Measurements from ENCODE around the gene CADPS2. TPM values are rescaled to one million over a fixed set of nuclear protein-coding genes. Genes with fewer than 3 reads are reported as not detected.

CADPS2 gene
- total RNA-seq, 1 donor from 2014 or later = 74.0 TPM

DNA sequence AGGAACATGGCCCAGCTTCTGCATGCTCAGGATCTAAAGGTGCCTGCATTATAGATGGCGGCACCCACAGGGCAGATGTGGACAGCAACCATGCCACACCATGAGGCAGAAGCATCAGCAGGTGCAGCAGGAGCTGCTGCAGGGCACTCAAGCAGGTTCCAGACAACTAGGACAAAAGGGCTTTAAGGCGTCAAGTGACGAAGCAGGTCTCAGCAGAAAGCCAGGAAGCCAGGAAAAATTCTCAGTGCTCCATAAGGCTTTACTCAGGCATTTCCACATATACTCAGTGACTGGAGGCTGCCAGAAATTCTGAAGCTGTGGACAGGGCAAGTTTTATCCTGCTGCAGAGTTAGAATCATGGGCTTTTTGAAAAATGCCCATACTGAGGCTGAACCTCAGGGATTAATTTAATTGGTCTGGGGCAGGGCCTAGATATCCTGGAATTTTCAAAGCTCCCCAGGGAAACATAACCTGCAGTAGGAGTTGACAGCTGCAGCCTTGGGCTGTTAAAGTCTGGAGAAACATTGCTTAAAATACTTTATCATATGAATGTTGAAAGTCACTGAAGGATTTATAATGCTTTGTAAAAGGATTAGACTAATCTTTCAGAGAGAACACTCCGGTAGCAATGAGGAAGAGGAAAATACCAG is 115.4 kb downstream of the CADPS2 start:
- no peak for DNase-seq (ENCODE audit: low read depth, low spot score)

DNA sequence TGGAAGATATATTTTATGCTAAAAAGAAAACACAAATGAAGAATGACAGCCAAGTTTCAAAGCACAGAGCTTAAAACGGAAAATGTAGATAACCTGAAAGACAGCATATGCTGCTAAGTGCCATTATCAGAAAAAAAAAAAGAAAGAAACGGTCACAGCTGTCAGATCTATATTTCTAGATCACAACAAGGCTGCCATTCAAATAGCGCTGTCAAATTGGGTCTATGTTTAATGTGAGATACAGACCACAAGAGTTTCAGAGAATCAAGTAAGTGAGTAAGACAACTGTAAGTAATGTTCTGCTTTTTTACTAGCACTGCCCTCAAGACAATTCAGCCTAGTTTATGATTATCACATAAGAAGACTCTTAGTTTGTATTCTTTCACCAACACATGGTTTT is 117.4 kb downstream of the CADPS2 start:
- no peak for DNase-seq (ENCODE audit: low read depth, low spot score)

DNA sequence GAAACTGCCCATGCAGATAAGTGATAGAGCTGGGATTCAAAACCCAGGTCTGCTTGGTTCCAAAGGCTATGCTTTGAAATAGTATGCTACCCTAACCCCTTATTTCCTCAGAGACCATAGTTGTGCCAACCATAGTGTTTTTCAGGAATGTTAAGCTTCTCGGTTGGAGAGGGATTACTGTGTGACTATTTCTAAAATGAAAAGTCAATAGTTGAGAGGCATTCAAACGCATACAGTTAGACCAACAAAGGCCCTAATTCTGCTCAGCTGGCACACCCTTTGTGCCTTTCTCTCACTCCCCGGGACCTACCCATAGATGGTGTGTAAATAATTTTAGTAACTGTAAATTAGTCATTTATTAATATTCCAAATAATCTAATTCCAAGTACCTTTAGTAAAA is 118.9 kb downstream of the CADPS2 start:
- no peak for DNase-seq (ENCODE audit: low read depth, low spot score)

DNA sequence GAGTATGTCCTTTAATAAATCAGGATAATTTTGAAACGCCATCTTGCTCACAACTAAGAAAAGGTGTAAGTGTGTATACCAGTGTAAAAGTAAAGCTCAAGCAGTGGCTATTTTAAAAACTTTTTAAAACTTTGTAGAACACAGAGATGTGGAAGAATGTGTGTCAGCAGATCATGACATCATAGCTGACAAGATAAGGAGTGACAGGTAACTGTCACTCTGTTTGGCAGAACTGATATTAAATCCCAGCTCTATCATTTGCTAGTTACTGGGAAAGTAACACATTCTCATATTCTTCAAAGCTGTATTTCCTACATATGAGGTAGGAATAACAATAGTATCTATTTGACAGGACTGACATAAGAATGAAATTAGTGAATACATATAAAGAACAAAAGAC is 119.7 kb downstream of the CADPS2 start:
- DNase-seq (ENCODE audit: low read depth, low spot score) = no peak

DNA sequence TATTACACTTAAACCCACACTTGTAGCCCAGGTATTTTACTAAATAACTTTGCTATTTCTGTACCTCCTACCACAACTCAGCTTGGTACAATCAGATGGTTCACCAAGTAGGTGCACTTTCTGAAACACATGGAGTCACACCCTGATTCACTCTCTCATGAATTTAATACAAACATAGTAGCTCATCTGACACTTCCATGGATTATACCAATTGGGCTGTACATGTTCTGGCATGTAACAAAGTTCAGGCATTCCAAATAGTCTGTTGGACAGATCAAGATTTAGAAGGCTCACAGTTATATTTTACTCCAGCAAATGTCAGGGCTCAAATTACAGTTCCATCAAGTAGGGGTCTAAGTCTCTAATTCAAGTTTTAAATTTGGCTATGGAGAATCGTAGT is 121.4 kb downstream of the CADPS2 start:
- no peak for DNase-seq (ENCODE audit: low read depth, low spot score)

DNA sequence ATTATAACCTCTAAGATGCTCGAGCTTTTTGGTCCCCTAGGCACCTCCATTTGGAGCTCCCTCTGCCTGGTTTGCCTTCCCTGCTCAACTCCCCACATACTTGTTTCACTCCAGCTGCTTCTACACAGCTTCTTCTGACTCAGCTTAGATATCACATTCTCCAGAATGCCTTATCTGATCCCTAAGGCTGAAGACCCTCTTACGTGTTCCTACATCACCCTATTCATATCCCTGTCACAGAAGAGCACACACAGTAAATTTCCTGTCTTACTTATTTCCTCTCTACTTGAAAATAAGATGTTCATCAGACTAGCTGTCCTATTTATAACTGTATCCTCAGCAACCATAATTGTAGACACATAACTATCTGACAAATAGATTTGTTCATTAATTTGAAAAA is 122.2 kb downstream of the CADPS2 start:
- peak; percentile 40 for DNase-seq (ENCODE audit: low read depth, low spot score)

DNA sequence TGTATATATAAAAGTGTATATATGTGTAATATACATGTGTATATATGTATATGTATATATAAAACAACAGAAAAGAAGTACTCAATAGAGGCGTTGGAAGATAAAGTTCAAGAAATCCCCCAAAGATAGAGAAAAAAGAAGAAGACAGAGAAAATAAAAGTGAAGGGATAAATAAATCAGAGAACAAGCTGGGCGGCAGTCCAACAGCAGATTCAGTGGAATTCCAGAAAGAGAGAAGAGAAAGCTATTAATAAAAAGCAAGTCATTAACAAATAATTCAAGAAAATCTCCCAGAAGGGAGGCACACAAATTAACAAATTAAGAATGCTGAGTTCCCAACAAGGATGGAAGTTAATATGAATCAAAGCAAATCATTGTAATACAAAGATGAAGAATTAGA is 124.2 kb downstream of the CADPS2 start:
- DNase-seq (ENCODE audit: low read depth, low spot score) = no peak

DNA sequence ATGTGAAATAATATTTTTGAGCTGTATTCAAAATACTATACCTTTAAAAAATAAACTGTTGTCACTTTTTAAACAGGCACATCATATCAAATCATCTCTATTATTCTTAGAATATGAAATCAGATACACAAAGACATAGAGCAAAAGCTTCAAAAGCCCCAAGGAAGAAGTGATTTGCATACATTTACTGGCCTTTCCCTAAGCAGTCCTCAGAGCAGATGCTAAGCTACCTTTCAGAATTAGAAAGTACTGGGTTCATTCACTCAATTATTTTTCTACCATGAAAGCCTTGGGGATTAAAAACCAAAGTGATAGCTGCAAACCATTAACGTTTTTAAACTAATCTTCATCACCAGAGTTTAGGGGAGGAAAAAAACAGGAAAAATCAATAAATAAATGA is 127.8 kb downstream of the CADPS2 start:
- no peak for DNase-seq (ENCODE audit: low read depth, low spot score)

DNA sequence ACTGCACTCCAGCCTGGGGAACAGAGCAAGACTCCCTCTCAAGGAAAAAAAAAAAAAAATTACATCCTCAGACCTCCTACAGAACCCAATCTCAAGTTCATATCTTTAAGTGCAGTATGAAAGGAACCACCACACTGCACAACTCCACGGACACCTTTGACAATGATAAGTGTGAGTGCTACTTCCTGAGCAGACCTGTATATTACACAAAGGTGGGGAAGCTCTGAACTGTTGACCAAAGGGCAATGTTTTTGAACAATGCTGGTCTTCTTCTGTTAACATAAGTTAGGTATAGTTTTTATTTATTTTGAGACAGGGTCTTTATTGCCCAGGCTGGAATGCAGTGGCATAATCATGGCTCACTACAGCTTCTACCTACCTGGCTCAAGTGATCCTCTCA is 129.4 kb downstream of the CADPS2 start:
- no peak for DNase-seq (ENCODE audit: low read depth, low spot score)

DNA sequence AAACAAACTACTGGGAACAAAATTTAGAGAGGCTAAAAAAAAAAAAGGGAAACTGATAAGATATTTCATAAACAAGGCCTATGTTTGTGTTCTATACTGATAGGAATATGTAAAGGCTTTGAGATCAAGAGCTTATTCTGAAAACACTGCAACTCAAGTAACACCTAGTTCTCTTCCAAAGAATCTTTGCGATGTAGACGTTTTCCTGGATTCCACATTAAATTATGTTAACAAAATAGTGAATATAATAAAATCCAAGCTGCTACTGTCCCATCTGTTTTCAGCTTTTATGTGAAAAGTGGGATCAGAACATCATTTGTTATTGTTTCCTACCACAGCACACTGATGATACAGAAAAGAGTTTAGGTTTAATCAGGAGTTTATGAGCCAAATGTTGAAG is 130.6 kb downstream of the CADPS2 start:
- DNase-seq (ENCODE audit: low read depth, low spot score) = no peak

DNA sequence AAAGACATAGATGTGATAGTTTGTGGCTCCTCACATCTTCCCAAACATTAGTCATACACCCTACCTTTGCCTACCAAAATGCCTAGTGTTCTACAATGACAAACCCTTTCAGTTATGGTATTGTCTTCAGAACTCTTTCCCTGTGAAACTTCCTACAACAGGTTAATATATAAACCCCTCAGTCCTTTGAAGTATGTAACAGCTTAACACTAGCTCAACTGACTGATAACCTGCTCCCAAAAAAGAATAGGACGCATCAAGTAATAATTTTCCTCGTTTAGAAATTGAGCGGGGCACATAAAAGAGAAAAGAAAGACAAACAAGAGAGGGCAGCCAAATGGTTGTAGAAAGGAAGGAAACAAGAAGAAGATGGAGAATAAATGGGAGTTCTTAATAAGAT is 133.7 kb downstream of the CADPS2 start:
- DNase-seq (ENCODE audit: low read depth, low spot score) = no peak

DNA sequence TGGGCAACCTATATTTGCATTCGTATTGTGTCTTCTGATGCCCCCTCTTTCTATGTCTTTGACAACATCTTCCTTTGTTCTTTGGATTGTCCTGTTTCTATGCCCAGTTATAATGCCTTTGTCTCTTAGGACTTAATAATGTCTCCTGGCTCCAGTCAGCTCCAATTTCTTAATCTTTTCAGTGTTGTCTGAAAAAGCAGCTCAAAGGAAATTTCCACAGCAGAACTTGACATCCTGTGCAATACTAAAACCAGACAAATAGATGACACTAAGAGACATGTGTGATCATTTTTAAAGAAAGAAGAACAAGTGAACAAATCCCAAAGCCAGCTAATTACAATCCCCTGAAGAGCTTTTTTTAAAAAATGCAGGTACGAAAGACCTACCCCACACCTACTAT is 135.9 kb downstream of the CADPS2 start:
- DNase-seq (ENCODE audit: low read depth, low spot score) = no peak

DNA sequence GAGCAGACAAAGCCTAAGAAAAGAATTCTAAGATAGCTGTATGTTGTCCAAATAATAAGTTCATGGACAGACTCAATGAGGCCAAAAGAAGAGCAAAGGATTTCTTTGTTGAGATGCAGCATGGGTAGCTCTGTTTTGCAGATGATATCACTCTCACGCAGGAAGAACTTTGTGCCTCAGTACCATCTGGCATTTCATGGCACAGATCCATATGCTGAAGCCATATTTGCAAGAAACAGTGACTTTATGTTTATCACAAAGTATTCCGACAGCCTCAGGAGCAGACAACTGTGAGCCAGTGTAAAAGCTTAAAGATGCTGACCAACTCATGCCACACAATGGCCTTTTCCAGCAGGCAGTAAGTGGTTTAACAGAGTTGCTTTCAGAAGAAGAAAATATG is 138.1 kb downstream of the CADPS2 start:
- no peak for DNase-seq (ENCODE audit: low read depth, low spot score)

DNA sequence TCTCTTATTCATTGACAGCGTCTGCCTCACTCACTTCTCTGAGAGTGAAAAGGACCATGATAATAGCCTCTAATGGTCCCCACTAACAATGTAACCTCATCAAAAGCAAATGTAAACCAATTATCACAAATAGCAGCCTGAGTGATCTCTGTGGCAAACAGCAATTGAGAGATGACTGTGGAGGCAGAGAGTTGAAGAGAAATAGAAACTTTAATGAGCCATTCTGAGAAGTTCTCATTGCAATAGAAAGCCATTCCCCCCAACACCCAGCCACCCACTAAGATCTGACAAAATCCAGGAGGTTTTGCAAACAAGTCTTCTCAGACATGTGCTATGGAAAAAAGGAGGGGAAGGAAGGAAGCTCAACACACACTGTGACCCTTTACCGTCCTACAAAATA is 139.3 kb downstream of the CADPS2 start:
- DNase-seq (ENCODE audit: low read depth, low spot score) = no peak

DNA sequence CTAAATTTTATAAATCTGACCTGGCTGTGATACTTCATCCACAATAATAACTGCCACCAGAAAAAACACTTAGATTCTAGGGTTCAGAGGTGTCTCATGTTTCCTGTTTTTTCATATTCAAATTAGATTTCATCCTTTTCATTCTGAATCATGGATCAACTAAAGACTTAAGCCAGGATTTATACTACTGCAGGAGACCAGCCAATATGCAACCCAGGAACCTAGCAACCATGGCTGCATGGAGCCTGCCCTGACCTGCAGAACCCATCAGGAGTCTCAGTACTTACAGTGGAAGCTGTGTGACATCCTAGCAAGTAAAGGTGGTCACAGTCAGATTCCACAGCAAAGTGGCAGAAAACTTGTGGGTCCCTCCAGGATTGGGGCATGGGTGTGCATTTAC is 143.0 kb downstream of the CADPS2 start:
- DNase-seq (ENCODE audit: low read depth, low spot score) = no peak

DNA sequence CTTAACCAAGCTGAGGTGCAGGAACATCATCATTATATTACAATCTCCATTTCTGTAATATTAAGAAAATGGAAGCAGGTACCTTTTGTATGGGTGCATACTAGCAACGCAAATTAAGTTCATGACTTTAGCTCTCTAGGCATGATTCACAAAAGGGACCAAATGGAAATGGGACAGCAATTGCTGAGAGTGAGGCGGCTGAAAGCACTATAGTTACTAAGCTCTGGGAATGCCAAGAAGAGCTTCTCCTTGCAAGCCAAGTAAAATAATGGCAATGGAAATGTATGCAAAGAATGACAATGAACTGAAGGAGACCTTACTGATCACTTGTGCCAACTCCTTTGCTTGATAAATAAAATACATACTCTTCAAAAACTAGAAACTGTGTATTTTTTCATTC is 147.3 kb downstream of the CADPS2 start:
- DNase-seq (ENCODE audit: low read depth, low spot score) = no peak

DNA sequence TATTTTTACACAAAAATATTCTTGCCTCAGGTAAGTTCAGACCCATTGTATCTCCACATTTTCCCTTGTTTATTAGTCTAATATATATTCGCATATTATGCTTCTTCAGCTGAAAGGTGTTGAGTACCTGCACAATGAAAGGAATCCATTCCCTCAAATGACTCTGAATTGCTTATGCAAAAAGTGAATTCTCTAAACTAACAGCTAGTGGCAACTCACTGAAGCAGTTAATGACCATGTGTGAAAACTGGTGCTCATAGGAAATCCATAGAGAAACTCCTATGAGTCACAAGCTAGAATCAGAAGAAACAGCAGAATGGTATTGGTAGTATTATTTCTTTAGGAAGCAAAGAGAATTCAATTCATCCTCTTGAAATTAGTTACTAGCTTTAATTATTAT is 150.1 kb downstream of the CADPS2 start:
- no peak for DNase-seq (ENCODE audit: low read depth, low spot score)

DNA sequence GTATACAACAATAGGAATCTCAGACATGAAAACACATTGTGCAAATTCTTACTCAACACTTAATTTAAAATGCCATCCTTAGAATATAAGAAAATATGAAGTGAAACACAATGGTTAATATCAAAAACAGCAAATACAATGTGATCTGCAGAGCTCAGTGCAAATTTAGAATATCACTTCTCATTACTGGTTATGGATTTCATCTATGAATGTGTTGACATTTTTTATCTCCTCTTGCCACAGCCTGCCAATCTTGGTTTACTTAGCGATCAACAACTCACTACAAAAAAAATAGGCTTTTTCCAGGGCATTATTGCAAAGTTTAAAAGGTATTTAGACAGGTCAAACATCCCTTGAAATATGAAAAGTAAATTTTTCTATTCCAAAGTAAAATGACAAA is 158.5 kb downstream of the CADPS2 start:
- DNase-seq (ENCODE audit: low read depth, low spot score) = no peak

DNA sequence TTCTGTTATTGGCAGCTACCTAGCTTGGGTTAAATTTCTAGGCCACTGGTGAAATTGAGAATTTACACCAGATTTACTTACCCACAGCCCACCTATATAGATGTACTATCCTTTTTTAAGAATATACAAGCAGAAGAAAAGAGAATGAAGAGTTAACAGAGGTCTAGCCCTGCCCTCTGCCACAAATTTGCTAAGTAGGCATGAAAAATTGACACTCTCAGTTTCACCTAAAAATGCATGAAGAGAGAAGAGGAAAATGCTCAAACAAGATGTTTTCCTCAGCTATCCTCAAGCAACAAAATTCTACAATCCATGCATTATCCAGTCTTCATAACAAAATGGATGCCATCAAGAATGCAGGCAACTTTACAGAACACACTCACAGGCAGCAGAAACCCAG is 158.9 kb downstream of the CADPS2 start:
- no peak for DNase-seq (ENCODE audit: low read depth, low spot score)

DNA sequence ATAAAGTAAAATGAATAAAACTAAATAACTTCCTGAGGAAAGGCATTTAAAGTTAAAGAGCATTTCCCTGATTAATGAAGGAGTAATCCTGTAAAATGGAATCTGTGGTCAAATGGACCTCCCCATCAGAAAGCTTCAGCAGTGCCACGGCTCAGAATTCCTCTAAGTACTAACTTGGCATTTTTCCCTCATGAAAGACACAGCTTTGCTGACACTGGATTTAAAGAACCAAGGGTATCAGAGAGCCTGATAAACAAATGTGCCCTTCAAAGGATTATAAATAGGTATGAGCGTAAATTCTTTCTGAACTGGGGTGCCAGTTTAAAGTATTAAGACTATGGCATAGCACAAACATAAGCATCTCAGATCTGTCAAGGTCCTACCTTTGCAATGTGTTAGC is 159.4 kb downstream of the CADPS2 start:
- no peak for DNase-seq (ENCODE audit: low read depth, low spot score)

DNA sequence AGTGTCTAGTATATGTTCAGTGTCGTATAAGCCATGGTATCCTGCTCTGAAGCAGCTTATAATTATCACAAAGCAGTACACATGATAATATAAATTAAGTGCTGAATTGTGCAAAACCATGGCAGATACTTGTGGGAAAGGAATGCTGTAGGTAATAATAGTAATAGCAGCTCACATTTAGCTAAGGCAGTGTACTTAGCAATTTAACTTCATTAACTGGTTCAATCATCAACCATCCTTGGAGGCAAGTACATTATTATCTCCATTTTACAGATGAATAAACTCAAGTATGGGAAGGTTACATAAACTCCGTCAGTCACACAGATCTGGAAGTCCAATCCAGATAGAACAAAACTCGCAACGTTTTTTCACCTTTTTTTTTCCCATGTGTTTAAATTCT is 161.9 kb downstream of the CADPS2 start:
- no peak for DNase-seq (ENCODE audit: low read depth, low spot score)

DNA sequence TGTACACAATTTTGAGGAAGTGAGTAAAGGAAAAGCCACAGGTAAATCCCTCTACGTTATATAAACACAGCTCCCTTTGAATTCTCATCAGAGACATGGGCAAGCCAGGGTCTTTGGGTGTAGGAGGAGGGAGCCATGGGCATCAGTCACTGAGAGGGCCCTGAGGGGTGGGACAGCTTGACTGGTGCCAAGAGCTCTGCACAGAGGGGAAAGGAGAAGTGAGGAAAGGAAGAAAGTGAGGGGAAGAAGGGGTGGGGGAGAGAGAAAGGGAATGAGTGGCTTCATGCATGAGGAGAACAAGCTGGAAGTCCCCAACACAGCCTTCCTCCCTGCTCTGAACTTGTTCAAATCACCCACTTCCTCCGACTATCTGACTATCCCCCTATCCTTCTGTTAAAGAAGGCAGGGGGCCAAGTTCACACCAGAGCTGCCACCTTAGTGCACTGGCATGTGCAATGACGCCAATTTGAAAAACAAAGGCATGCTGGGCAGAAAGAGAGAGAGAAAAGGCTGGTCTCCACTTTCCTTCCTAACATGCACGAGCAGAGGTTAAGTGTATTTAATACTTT is 167.2 kb downstream of the CADPS2 start:
- DNase-seq (ENCODE audit: low read depth, low spot score) = no peak

DNA sequence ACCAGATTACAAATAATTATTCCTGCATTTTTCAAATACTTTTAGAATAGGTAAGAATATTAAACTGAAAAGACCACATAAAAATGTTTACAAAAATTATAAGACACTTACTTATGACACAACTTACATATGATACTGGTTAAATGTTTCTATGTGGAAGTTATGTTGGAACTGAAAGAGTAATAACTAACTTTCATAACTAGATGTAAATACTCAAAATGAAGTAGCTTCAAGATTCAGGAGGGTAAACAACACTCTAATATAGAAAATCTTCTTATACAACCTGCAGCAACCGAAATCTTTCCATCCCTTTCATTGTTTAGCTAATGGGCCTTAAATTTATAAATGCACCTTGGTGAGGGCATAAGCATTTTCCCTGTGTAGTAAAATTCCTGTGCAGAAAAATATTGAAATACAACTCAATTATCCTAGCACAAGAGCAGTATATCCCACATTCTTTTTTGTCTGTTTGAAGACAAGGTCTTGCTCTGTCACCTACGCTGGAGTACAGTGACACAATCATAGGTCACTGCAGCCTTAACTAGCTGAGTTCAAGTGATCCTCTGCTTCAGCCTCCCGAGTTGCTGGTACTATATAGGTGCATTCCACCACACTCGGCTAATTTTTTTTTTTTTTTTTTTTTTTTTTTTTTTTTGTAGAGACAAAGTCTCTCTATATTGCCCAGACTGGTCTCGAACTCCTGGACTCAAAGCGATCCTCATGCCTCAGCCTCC is 168.7 kb downstream of the CADPS2 start:
- DNase-seq (ENCODE audit: low read depth, low spot score) = no peak
